ENCODE measurements around the gene MRTFB. TPM values are rescaled to one million over a fixed set of nuclear protein-coding genes. Genes with fewer than 3 reads are reported as not detected.

Gene MRTFB
- total and polyA plus RNA-seq, 9 donors, result 7.2 to 45.6 (median 36.6) TPM

DNA sequence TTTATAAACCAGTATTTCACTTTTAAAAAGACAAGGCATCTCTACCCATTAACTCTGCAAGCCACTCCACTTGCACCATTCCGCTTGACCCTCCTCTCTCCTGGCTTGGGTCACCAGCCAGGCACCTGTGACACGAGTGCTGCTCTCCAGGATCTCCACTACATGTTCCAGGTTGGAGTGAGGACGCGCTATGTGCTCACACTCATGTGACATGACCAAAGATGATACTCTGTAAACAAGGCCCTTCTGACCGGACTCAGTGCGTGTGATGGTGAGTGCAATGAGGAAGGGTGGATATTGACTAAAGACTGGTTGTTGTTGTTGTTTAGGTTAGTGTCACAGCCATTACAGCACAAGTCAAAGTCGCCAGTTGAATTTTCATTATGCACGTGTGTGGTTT lies 192.7 kb downstream of the MRTFB start:
- intact Hi-C loops (cut with DNase I), result no loop called here
- TF ChIP-seq CTCF (IDR thresholded peaks at IDR 0.05) (no peak), EP300 (IDR thresholded peaks at IDR 0.05) (no peak), POLR2A (IDR thresholded peaks at IDR 0.05) (no peak)
- no peak for DNase-seq
- Histone ChIP-seq H3K36me3 (no peaks in the 10 kb centered on the region), H3K27me3 (no peaks in the 10 kb centered on the region), H3K27ac (no peak overlapping the region), H3K4me3 (no peak overlapping the region), H3K9me3 (no peaks in the 10 kb centered on the region), H3K4me1 (ENCODE audit: insufficient read depth) (no peaks in the 10 kb centered on the region)
- WGBS, 3 donors, result 94 to 97% (median 96%) methylated on average over 8 of the region's 8 CpGs

DNA sequence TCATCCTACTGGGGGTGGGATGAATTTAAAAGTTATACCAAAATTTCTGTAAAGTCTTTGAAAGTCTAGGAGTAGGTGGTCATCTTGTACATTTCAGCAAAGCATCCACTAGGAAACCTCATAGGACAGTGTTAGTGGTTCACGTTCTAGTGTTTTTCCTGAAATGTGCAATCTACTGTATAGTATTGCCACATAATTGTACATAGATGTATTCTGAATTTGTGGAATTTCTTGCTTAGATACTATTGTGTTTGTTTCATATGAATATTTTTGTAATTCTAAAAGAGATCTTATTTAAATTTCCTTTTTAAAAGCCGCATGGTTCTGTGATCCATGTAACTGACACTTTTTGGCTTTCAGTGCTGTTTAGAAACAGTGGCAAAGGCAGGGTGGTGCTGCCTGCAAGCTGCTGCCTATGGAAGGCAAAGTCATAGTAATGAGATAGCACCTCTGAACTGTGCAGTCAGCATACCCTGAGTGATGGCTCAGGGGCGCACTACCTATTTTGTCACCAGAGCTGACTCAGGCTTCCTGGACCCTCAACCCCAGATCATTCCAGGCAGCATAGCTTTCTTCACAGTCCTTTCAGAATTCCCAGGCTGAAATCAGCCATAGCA lies 193.3 kb downstream of the MRTFB start:
- Histone ChIP-seq H3K27ac (no peak overlapping the region), H3K36me3 (no peaks in the 10 kb centered on the region), H3K4me3 (no peak overlapping the region), H3K4me1 (ENCODE audit: insufficient read depth) (no peaks in the 10 kb centered on the region), H3K9me3 (no peaks in the 10 kb centered on the region), H3K27me3 (no peaks in the 10 kb centered on the region)
- 94 to 95% (median 95%) methylated on average over 3 of the region's 3 CpGs for WGBS, 3 donors
- no peak for DNase-seq
- intact Hi-C loops (cut with DNase I), result no loop called here
- no peak for TF ChIP-seq EP300 (IDR thresholded peaks at IDR 0.05)
- TF ChIP-seq POLR2A (IDR thresholded peaks at IDR 0.05), result no peak
- no peak for TF ChIP-seq CTCF (IDR thresholded peaks at IDR 0.05)

DNA sequence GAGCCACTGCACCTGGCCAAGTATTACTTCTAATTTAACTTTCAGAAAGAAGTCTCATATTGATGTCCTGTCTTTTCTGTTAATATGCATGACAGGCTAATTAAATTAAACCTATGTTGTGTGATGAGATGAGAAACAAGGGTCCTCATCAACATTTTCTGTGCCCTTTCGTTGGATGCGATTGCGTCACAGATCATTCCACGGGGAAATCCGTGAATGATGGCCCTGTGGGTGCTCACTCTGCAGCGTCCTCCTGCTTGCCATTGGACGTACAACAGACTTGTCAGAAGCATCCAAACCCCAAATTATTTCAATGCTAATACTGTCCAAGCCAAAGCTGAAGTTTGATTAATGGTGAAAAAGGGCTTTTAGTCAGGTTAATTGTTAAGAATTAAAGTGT lies 197.0 kb downstream of the MRTFB start:
- 95 to 98% (median 96%) methylated on average over 7 of the region's 7 CpGs for WGBS, 3 donors
- H3K4me1 ChIP-seq (ENCODE audit: insufficient read depth), result no peaks in the 10 kb centered on the region
- H3K27me3 ChIP-seq, result no peaks in the 10 kb centered on the region
- H3K9me3 ChIP-seq, result no peaks in the 10 kb centered on the region
- DNase-seq, result no peak
- intact Hi-C loops (cut with DNase I), result no loop called here
- H3K4me3 ChIP-seq, result no peak overlapping the region
- peaks cover 2% of the 10 kb centered on the region for H3K36me3 ChIP-seq
- no peak overlapping the region for H3K27ac ChIP-seq
- TF ChIP-seq CTCF (IDR thresholded peaks at IDR 0.05), result no peak
- no peak for TF ChIP-seq POLR2A (IDR thresholded peaks at IDR 0.05)
- no peak for TF ChIP-seq EP300 (IDR thresholded peaks at IDR 0.05)

GRCh38 chr16:14275934-14276333 lies 204.8 kb downstream of the MRTFB start:
- no peak for TF ChIP-seq POLR2A (IDR thresholded peaks at IDR 0.05)
- no peaks in the 10 kb centered on the region for H3K9me3 ChIP-seq
- no peaks in the 10 kb centered on the region for H3K36me3 ChIP-seq
- no peak overlapping the region for H3K27ac ChIP-seq
- H3K4me3 ChIP-seq, result no peak overlapping the region
- H3K4me1 ChIP-seq (ENCODE audit: insufficient read depth), result no peaks in the 10 kb centered on the region
- H3K27me3 ChIP-seq, result no peaks in the 10 kb centered on the region
- DNase-seq, result no peak
- intact Hi-C loops (cut with DNase I), result no loop called here
- WGBS, 3 donors, result 95 to 99% (median 98%) methylated on average over 3 of the region's 3 CpGs

- H3K4me3 ChIP-seq, result no peak overlapping the region
- 19 to 50% (median 24%) methylated on average over 2 of the region's 2 CpGs for WGBS, 3 donors
- no peaks in the 10 kb centered on the region for H3K4me1 ChIP-seq (ENCODE audit: insufficient read depth)
- TF ChIP-seq POLR2A (IDR thresholded peaks at IDR 0.05), result no peak
- no peak for TF ChIP-seq EP300 (IDR thresholded peaks at IDR 0.05)
- DNase-seq, result no peak
- H3K27ac ChIP-seq, result no peak overlapping the region
- intact Hi-C loops (cut with DNase I), result no loop called here
- no peaks in the 10 kb centered on the region for H3K9me3 ChIP-seq
- no peaks in the 10 kb centered on the region for H3K36me3 ChIP-seq
- H3K27me3 ChIP-seq, result no peaks in the 10 kb centered on the region
These were observed 207.6 kb downstream of the MRTFB start for GRCh38 chr16:14278749-14279148.
